Stimulated activated CD4-positive, alpha-beta T cell treated with anti-CD3 and anti-CD28 coated beads, Interleukin-15, amount 100 ng/mL, for 48 hours (primary cell): Measurements from ENCODE around the gene LEFTY2.
"Not testable (repeated sequence)": the region's sequence is repeated elsewhere in the genome, so short reads cannot be mapped to it uniquely, and the experiment has no call there.

ENCODE experiments used
- DNase-seq, 2 donors: peaks; one replicate each; pipeline ENCODE4 v3.0.0-alpha.2; 2020; ENCODE audit warnings: low read depth in 2 of 2

Gene LEFTY2

DNA sequence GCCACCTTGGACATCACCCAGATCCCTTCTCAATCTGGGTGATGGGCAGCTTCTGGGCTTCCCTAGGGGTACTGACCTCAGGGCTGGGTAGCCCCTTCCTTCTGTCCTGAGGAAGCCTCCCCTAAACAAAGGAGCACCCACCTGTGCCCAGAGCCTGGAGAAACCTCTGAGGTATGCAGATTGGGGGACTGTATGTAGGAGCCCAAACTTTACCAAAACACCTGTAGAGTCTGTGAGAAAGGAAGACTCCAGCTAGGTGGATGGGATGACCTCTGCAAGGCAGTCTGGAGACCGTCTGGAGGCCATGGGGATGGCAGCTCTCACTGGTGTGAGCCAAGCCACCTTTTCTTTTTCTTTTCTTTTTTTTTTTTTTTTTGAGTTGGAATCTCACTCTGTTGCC is 13.7 kb upstream of the LEFTY2 start:
- DNase-seq = no peak

- DNase-seq = no peak
Observed at GRCh38 chr1:225953315-225953714, 12.3 kb upstream of the LEFTY2 start.

GRCh38 chr1:225950905-225951497 is 10.0 kb upstream of the LEFTY2 start:
- no peak for DNase-seq

GRCh38 chr1:225949041-225949440 is 8.0 kb upstream of the LEFTY2 start:
- no peak for DNase-seq

GRCh38 chr1:225946803-225947202 is 5.8 kb upstream of the LEFTY2 start:
- no peak for DNase-seq

DNA sequence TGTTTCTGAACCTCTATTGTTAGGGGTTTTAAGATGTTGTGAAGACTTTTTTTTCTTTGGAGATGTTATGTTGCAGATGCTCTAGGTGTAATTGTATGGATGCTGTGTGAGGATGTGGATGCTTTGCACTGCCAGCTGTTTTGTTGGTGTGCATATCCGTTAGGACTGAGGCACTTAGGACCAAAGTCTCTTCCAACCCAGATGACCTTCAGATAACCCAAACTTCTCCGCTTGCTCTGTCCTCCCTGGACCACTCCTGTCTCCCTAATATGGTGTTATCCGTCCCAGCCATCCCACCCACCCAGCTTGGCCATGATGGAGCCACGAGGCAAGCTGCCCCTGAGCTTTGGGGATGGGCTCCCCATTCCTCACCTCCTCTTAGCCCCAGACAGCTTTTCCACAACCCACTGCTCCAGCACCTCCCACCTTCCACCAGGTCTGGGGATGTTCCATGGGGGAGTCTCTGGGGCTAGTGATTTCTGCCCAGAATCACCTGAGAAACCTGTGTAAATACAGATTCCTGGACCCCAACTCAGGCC is 5.1 kb upstream of the LEFTY2 start:
- DNase-seq = no peak

GRCh38 chr1:225945564-225945963 is 4.5 kb upstream of the LEFTY2 start:
- no peak for DNase-seq

- no peak for DNase-seq
Observed at GRCh38 chr1:225944951-225945350, 3.9 kb upstream of the LEFTY2 start.

GRCh38 chr1:225944387-225944786 is 3.4 kb upstream of the LEFTY2 start:
- DNase-seq = no peak

DNA sequence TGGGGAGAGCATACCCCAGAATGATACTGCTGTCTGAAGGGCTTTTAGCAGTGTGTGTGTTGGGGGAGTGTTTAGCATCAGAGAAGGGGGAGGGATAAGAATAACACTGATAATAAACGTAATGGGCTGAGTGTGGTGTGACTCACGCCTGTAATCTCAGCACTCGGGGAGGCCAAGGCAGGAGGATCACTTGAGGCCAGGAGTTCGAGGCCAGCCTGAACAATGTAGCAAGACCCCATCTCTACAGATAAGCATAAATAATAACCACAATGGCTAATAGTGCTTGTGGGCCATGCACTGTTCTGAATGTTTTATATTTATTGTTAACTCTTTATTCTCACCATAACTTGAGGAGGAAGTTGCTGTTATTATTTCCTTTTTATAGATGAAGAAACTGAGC is 2.6 kb upstream of the LEFTY2 start:
- no peak for DNase-seq

GRCh38 chr1:225942574-225942973 is 1.6 kb upstream of the LEFTY2 start:
- no peak for DNase-seq

DNA sequence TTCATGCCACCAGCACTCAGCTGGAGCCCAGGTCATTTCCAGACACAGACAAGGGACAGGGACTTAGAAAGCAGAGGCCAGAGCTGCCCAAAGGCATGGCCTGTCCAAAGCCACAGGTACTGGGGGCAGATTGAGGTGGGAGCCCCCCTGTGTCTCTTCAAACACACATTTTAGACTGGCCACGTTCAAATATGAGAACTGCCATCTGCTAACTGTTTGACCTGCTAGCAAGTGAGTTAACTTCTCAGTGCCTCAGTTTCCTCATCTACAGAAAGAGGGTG is 862 bp upstream of the LEFTY2 start:
- no peak for DNase-seq

DNA sequence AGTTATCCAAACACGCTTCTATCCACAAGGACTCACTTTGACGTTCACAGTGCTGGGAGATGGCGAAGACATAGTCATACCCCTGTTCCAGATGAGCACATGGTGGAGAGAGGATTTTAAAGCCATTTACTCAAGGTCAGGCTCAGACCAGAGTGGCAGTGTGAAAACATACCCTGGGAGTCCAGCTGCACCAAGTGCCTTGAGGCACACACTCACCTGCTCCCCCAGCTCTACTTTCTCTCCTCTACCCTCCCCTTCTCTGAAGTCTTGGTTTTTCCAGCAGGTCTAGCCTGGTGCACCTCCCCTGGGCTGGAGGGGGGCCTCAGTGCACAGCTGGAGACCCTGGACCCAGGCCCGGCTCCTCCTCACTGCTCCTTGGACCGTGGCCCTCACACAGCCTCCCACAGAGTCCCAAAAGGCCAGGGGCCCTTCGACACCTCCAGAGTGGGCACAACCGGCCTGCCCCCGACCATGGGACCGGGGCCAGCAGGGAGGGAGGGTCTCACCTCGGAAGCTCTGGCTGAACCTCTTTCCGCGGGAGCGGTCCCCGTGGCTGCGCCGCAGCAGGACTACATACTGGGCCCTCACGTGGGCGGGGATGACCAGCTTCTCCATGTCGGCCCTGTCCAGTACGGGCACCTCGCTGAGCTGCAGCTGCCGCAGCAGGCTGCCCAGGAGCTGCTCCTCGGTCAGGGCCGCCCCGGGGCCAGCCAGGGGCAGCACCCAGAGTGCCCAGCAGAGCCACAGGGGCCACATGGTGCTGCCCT is 452 bp downstream of the LEFTY2 start:
- DNase-seq = no peak

DNA sequence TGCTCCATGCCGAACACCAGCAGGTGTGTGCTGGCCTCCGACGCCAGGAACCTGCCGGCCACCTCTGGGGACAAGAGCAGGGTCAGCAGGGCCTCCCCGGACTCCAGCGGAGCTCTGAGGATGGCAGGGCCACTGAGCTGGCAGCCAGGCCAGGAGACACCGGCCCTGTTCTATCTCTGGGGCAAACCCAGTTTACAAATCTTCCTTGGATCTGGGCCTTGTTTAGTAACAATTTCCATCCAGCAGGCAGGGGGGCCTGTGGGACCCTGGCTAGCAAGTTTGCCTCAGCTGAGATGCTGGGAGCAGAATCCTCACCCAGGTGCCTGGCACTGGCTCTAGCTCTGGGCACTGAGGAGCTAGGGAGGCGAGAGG is 1.1 kb downstream of the LEFTY2 start:
- not testable (repeated sequence) for DNase-seq

DNA sequence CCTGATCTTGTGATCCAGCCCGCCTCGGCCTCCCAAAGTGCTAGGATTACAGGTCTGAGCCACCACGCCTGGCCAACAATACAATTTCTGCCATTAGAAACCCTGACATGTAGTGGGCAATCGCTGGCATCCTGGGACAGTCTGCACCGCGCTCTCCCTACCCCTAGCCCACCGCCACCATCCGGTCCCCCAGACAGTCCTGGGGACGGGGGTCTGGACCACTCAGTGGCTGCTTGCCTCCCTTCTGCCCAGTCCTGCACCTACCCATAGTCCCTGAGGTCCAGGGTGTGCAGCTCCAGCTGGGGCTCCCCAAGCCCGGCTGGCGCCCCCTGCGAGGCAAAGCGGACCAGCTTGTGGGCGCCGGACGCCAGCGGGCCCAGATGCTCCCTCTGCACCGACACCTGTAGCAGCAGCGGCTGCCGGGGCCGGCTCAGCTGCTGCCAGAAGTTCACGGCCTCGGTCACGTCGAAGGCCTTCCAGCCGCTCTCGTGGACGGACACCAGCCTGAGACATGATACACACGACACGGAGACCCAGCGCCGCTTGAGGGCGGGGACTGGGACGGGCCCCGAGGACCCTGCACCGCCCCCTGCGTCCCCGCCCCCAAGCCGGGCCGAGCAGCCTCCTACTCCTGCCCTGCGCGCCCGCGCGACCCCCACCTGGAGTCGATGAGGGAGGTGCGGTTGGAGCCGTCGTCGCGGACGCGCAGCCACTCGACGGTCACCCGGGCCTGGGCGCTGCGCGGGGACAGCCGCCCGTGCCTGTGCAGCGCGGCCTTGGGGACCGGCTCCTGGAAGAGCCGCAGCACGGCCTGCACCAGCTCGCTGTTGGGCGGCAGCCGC is 1.7 kb downstream of the LEFTY2 start:
- not testable (repeated sequence) for DNase-seq

GRCh38 chr1:225937048-225937968 is 3.7 kb downstream of the LEFTY2 start:
- no peak for DNase-seq

GRCh38 chr1:225936523-225936922 is 4.5 kb downstream of the LEFTY2 start:
- no peak for DNase-seq

- not testable (repeated sequence) for DNase-seq
Observed at GRCh38 chr1:225936086-225936485, 4.9 kb downstream of the LEFTY2 start.

DNA sequence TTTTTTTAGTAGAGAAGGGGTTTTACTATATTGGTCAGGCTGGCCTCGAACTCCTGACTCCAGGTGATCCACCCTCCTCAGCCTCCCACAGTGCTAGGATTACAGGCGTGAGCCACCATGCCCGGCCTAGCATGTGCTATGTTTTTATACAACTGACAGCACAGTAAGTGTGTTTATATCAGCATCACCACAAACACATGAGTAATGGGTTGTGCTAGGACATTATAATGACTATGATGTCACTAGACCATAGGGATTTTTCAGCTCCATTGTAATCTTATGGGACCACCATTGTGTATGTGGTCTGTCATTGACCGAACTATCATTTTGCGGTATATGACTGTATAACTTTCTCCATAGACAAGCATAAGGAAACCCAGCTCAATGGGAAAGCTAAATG is 6.3 kb downstream of the LEFTY2 start:
- DNase-seq = no peak

DNA sequence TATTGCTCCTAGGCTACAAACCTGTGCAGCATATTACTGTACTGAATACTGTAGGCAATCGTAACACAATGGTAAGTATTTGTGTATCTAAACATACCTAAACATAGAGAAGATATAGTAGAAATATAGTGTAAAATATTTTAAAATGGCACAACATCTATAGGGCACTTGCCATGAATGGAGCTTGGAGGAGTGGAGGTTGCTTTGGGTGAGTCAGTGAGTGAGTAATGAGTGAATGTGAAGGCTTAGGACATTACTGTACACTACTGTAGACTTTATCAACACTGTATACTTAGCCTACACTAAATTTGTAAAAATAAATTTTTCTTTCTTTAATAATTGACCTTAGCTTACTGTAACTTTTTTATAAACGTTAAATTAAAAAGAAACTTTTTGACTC is 7.9 kb downstream of the LEFTY2 start:
- DNase-seq = no peak

GRCh38 chr1:225931270-225932136 is 9.5 kb downstream of the LEFTY2 start:
- DNase-seq = no peak
